Tibial nerve (tissue), 4 donors: ENCODE results near the gene CRYBB3. TPM values are rescaled to one million over a fixed set of nuclear protein-coding genes. Genes with fewer than 3 reads are reported as not detected.

Experiments
- DNase-seq, 2 donors: peaks; one replicate each; pipeline ENCODE4 v3.0.0-alpha.2; 2019; ENCODE audit warnings: low spot score in 2 of 2
- H3K27ac ChIP-seq, 4 donors: fragments of 200-600 bp; sonication (generic) in 3 of 4; one replicate each; pipeline ENCODE4 v1.5.1; 2017 to 2019; ENCODE audit warnings: mild to moderate bottlenecking in 1 of 4
- H3K27me3 ChIP-seq, 2 donors: fragments of 200-600 bp; sonication (generic) in 1 of 2; one replicate each; pipeline versions ENCODE4 v1.5.1 to v1.6.0; 2017 to 2019
- H3K36me3 ChIP-seq, 3 donors: fragments of 200-600 bp; sonication (generic); one replicate each; pipeline ENCODE4 v1.5.1; 2018 to 2019
- H3K4me1 ChIP-seq, 4 donors: fragments of 200-600 bp; sonication (generic) in 3 of 4; one replicate each; pipeline ENCODE4 v1.5.1; 2017 to 2019
- H3K4me3 ChIP-seq, 4 donors: fragments of 200-600 bp; sonication (generic) in 3 of 4; one replicate each; pipeline ENCODE4 v1.5.1; 2017 to 2019; ENCODE audit warnings: mild to moderate bottlenecking in 1 of 4, moderate library complexity in 1 of 4
- H3K9me3 ChIP-seq, 4 donors: fragments of 200-600 bp; sonication (generic) in 3 of 4; one replicate each; pipeline ENCODE4 v1.5.1; 2017 to 2019
- CTCF ChIP-seq, 5 experiments: fragments of 200-600 bp in 3 of 5; fragments of 450-650 bp in 2 of 5; sonication (generic) in 3 of 5; IDR thresholded peaks; one replicate each; pipeline ENCODE4 v1.5.1; 2016 to 2019; ENCODE audit warnings: antibody characterized with exemption in 5 of 5, mild to moderate bottlenecking in 3 of 5, moderate library complexity in 2 of 5
- EP300 ChIP-seq, 2 donors: sonication (generic); formaldehyde crosslinking; IDR thresholded peaks; one replicate each; pipeline ENCODE4 v1.6.1; 2017; ENCODE audit warnings: antibody characterized with exemption in 2 of 2, mild to moderate bottlenecking in 1 of 2
- POLR2A ChIP-seq, 2 donors: fragments of 450-650 bp; IDR thresholded peaks; one replicate each; pipeline ENCODE4 v1.6.1; 2017; ENCODE audit warnings: antibody characterized with exemption in 2 of 2, mild to moderate bottlenecking in 2 of 2, moderate library complexity in 2 of 2
- WGBS, 2 donors: methylation state at CpG; one replicate each; pipeline ENCODE4 v1.1.5; 2018; 5-methylcytosine and 5-hydroxymethylcytosine counted together
- total RNA-seq, 4 donors: library from RNA; depleted of rRNA; stranded (reverse); fragments of >200 nt; gene quantifications; one replicate each; pipeline ENCODE4 v1.1.0, GENCODE V29; 2016

The CRYBB3 gene
- total RNA-seq, 4 donors from 2014 or later: not detected

GRCh38 chr22:25193130-25193529 lies 6.5 kb upstream of the CRYBB3 start:
- H3K36me3 ChIP-seq: peaks cover 3 to 87% (median 6%) of the 10 kb centered on the region in 3 donors
- TF ChIP-seq CTCF (IDR thresholded peaks at IDR 0.05): no peak
- no peak for TF ChIP-seq EP300 (IDR thresholded peaks at IDR 0.05)
- TF ChIP-seq POLR2A (IDR thresholded peaks at IDR 0.05): no peak
- H3K27ac ChIP-seq: no peak overlapping the region
- H3K27me3 ChIP-seq: no peaks in the 10 kb centered on the region
- WGBS, 2 donors: 47 to 70% methylated on average over 4 of the region's 4 CpGs
- no peaks in the 10 kb centered on the region for H3K9me3 ChIP-seq
- H3K4me3 ChIP-seq: no peak overlapping the region
- no peak for DNase-seq
- no peaks in the 10 kb centered on the region for H3K4me1 ChIP-seq

- WGBS, 2 donors: 50 to 55% methylated on average over 3 of the region's 3 CpGs
- H3K36me3 ChIP-seq: peaks cover 3 to 87% (median 6%) of the 10 kb centered on the region in 3 donors
Observed at GRCh38 chr22:25193548-25193947, 6.1 kb upstream of the CRYBB3 start.

GRCh38 chr22:25196326-25196725 lies 3.3 kb upstream of the CRYBB3 start:
- DNase-seq: no peak
- no peaks in the 10 kb centered on the region for H3K9me3 ChIP-seq
- H3K4me1 ChIP-seq: no peaks in the 10 kb centered on the region
- no peaks in the 10 kb centered on the region for H3K27me3 ChIP-seq
- H3K36me3 ChIP-seq: peaks cover 3 to 68% (median 3%) of the 10 kb centered on the region in 3 donors
- no peak overlapping the region for H3K27ac ChIP-seq
- no peak overlapping the region for H3K4me3 ChIP-seq
- TF ChIP-seq CTCF (IDR thresholded peaks at IDR 0.05) (no peak), EP300 (IDR thresholded peaks at IDR 0.05) (no peak)
- 72 to 83% methylated on average over 5 of the region's 5 CpGs for WGBS, 2 donors

More at GRCh38 chr22:25193548-25193947, 6.1 kb upstream of the CRYBB3 start:
- H3K4me1 ChIP-seq: no peaks in the 10 kb centered on the region
- TF ChIP-seq CTCF (IDR thresholded peaks at IDR 0.05) (no peak), EP300 (IDR thresholded peaks at IDR 0.05) (no peak), POLR2A (IDR thresholded peaks at IDR 0.05) (no peak)
- no peak for DNase-seq
- no peaks in the 10 kb centered on the region for H3K9me3 ChIP-seq
- H3K27me3 ChIP-seq: no peaks in the 10 kb centered on the region
- H3K4me3 ChIP-seq: no peak overlapping the region
- H3K27ac ChIP-seq: no peak overlapping the region

- WGBS, 2 donors: 70 to 71% methylated on average over 4 of the region's 4 CpGs
- H3K4me3 ChIP-seq: no peak overlapping the region
- H3K27me3 ChIP-seq: no peaks in the 10 kb centered on the region
- H3K9me3 ChIP-seq: no peaks in the 10 kb centered on the region
- no peaks in the 10 kb centered on the region for H3K4me1 ChIP-seq
- no peak overlapping the region for H3K27ac ChIP-seq
- no peak for DNase-seq
- no peak for TF ChIP-seq POLR2A (IDR thresholded peaks at IDR 0.05)
- no peak for TF ChIP-seq CTCF (IDR thresholded peaks at IDR 0.05)
- no peak for TF ChIP-seq EP300 (IDR thresholded peaks at IDR 0.05)
- peaks cover under 1 to 67% (median 3%) of the 10 kb centered on the region in 3 donors for H3K36me3 ChIP-seq
Observed at GRCh38 chr22:25197340-25197739, 2.3 kb upstream of the CRYBB3 start.

- DNase-seq: no peak
- H3K4me1 ChIP-seq: no peaks in the 10 kb centered on the region
- no peak overlapping the region for H3K27ac ChIP-seq
- WGBS, 2 donors: 80 to 85% methylated on average over 7 of the region's 7 CpGs
- TF ChIP-seq CTCF (IDR thresholded peaks at IDR 0.05): no peak
- peaks cover 0 to 30% (median 0%) of the 10 kb centered on the region in 3 donors for H3K36me3 ChIP-seq
- H3K27me3 ChIP-seq: no peaks in the 10 kb centered on the region
- H3K9me3 ChIP-seq: no peaks in the 10 kb centered on the region
- no peak overlapping the region for H3K4me3 ChIP-seq
Observed at GRCh38 chr22:25200967-25201366, 1.3 kb downstream of the CRYBB3 start.
